CD1c-positive myeloid dendritic cell (primary cell): ENCODE data around the gene C20orf96.
"Not testable (repeated sequence)": the region's sequence is repeated elsewhere in the genome, so short reads cannot be mapped to it uniquely, and the experiment has no call there.

Source experiments
- DNase-seq: peaks from one replicate; pipeline ENCODE4 v3.0.0-alpha.2; 2016; ENCODE audit errors: extremely low spot score

Gene C20orf96

GRCh38 chr20:290084-290831, at the start of gene C20orf96:
TSS of gene C20orf96 (minus strand) at chr20:290750. CDS start at chr20:290610, 140 bp downstream.
- DNase-seq, result peak; percentile 94

DNA sequence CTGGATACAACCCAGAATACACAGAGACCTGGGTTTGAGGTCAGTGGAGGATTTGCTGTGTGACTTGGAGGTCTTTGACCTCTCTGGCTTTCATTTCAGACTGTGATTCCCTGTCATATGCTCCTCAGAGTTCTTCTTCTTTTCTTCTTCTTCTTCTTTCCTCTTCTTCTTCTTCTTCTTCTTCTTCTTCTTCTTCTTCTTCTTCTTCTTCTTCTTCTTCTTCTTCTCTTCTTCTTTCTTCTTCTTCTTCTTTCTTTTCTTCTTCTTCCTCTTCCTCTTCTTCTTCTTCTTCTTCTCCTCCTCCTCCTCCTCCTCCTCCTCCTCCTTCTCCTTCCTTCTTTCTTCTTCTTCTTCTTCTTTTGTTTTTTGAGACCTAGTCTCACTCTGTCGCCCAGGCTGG, 45.5 kb upstream of the C20orf96 start:
- DNase-seq, result not testable (repeated sequence)

GRCh38 chr20:334578-334977, 44.0 kb upstream of the C20orf96 start:
- DNase-seq, result no peak

GRCh38 chr20:330233-331149, 39.9 kb upstream of the C20orf96 start:
- peak; percentile 90 for DNase-seq

- no peak for DNase-seq
Measured at GRCh38 chr20:329851-330232, 39.3 kb upstream of the C20orf96 start.

GRCh38 chr20:328975-329695, 38.6 kb upstream of the C20orf96 start:
- no peak for DNase-seq

- DNase-seq, result no peak
Measured at GRCh38 chr20:328027-328974, 37.8 kb upstream of the C20orf96 start.

DNA sequence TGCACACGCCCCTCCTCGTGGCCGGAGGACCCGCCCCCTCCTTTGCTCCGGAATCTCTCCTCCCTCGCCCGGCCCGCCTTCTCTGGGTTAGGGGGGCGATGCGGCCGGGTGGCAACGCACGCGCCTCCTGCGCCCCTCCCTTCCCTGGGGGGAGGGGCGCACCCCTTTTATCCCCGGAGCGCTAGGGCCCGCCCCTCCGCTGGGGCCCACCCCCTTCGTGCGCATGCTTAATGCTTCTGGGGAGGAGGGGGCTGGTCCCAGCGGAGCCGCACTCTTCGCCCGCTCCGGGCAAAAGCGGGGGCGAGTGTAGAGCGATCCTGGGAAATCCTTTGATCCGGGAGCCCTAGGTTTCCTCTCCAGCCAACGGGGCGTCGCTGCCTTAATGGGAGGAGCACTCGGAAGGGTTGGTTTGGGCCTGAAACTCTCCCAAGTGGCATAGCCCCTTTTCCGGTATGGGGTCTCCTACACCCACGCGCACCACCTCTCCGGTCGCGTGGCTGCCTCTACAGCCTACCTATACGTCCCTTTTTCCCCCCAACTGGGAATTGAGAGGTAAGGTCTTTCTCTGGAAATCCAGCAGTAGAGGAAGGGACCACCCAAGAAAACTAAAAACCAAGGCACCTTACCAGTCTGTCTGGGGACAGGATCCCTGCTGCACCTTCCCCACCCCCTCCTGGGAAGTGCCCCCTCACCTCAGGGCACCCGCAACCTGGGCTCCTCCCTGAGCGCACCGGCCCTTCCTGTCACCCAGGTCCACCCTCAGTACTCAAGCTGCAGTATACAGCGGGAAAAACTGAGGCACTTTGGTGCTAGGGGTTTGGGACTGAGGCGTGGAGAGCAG, 36.9 kb upstream of the C20orf96 start:
- peak; percentile 52 for DNase-seq

- DNase-seq, result no peak
Measured at GRCh38 chr20:326645-327185, 36.2 kb upstream of the C20orf96 start.

DNA sequence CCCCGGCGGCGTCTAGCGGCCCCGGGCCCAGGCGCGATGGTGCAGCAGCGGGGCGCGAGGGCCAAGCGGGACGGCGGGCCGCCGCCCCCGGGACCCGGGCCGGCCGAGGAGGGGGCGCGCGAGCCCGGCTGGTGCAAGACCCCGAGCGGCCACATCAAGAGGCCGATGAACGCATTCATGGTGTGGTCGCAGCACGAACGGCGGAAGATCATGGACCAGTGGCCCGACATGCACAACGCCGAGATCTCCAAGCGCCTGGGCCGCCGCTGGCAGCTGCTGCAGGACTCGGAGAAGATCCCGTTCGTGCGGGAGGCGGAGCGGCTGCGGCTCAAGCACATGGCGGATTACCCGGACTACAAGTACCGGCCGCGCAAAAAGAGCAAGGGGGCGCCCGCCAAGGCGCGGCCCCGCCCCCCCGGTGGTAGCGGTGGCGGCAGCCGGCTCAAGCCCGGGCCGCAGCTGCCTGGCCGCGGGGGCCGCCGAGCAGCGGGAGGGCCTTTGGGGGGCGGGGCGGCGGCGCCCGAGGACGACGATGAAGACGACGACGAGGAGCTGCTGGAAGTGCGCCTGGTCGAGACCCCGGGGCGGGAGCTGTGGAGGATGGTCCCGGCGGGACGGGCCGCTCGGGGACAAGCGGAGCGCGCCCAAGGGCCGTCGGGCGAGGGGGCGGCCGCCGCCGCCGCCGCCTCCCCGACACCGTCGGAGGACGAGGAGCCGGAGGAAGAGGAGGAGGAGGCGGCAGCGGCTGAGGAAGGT, 35.5 kb upstream of the C20orf96 start:
- DNase-seq, result peak; percentile 51

DNA sequence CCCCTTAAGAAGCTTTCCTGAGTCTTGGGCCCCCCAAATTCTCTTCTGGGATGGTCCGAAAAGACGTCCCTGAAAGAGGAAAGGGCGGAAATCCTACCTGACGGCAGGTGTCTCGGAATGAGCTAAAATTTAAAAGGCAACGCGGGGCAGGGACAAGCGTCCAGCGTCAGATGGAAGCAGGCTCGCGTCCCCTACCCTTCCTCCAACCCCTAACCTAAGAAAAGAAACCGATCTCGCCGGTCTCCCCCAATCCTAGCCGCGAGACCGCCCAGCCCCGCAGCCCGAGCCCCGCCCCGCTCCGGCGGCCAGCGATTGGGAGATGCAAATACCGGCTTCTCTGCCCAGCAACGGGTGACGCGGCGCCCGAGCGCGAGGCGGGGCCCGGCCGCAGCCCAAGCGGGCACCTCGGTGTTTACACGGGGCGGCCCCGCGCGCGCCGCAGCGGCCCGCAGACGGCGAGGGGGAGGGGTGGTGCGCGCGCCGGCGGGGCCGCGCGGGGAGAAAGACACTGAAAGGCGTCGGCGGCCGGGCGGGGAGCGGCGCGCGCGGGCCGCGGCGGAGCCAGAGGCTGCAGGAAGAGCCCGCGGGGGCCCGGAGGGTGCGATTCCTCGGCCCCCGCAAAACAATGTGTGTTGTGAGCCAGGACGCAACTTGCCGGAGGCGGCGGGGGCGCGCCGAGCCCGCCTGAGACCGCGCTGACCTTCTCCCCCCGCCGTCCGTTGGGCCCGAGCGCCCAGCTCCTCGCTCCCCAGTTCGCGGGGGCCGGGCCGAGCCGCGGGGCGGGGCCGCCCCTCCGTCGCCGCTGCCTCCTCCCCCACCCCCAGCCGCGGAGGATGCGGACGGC, 34.7 kb upstream of the C20orf96 start, which contains the start of gene SOX12:
TSS of gene SOX12 (plus strand) at position 508 of the 844 bp plus-strand sequence. CDS start 373 bp downstream, outside the sequence.
- peak; percentile 96 for DNase-seq

DNA sequence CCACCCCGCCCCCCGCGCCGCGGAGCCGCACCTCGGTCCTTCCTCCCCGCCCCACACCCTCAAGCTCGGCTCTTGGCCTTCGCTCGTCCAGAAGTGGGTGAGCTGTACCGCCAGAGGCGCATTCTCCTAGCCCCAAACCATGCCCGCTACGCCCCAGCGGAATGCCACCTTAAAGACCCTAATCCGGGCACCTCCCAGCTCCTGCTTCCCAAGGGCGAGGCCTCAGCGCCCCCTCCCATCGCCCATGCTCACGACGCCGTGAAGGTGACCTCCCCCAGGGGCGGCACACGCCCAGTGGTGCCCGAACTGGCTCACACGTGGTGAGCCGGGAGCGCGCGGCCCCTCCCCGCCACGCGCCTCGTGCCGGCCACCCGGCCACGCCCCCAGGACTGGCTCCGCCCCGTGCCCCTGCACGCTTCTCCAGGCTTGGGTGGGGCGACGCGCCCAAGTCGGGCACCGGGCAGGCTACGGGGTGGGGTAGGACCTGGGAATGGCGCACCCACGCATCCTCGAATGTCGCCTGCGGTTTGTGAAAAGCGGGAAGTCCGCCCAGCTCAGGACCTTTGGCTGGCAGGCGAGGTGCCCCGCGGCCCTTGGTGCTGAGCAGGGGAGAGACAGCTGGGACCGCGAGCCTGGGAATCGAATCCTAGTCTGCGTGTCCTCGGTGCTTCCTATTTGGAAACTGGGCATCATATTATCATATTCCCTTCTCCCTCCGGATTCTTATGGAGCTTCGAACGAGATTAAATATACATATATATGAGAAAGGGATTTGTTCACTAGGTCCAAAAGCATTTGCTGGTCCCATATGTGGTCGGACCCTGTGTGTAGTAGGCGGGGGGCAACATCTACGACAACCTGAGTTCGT, 33.9 kb upstream of the C20orf96 start:
- DNase-seq, result peak; percentile 97

- no peak for DNase-seq
Measured at GRCh38 chr20:316316-317068, 25.9 kb upstream of the C20orf96 start.

DNA sequence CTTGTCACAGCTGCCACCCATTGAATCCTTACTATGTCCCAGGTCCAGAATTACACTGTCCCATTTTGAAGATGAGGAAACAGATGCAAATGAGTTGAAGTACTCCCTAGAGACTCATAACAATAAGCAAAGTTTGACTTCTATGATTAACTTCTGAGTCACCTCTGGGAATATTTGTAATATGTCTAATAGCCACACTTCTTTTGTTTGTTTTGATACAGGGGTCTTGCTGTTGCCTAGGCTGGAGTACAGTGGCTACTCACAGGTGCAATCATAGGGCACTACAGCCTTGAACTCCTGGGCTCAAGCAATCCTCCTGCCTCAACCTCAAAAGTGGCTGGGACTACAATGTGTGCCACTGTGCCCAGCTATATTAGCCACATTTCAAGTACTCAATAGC, 23.4 kb upstream of the C20orf96 start:
- no peak for DNase-seq

DNA sequence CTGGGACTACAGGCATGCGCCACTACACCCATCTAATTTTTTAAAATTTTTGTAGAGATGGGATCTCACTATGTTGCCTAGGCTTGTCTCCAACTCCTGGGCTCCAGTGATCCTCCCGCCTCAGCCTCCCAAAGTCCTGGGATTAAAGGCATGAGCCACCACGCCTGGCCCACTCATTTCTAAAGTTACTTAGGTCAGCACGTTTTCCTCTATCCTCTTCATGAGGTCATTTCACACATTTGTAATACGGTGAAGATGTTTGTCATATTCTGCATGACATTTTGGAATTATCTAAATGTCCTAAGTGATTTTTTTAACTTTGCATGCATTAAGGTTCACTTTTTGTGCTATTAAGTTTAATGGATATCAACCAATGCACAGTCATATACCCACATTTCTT, 22.9 kb upstream of the C20orf96 start:
- no peak for DNase-seq

DNA sequence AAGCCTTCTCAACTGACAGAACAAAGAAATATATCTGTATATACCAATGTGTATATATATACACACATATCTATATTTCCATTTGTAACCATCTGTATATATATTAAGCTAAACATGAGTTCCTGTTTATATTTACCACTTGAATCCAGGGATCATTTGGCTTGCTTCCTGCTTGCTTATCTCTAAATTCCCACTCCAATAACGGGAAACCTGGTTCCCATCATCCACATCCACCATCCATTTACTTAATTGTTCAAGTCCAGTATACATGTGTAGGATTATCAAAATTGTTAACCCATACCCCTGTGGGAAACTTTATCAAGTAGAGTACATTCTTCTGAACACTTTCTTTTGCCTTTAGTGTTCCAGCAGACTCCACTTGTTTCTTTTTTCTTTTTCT, 22.3 kb upstream of the C20orf96 start:
- DNase-seq, result no peak
